Stimulated activated CD4-positive, alpha-beta T cell treated with anti-CD3 and anti-CD28 coated beads, Interleukin-4, amount 100 ng/mL, for 4 hours (primary cell): Measurements from ENCODE around the gene SOCS6.
"Not testable (repeated sequence)": the region's sequence is repeated elsewhere in the genome, so short reads cannot be mapped to it uniquely, and the experiment has no call there.

Experiments used
- DNase-seq, 2 experiments: peaks; one replicate each; pipeline ENCODE4 v3.0.0-alpha.2; 2020

Gene SOCS6

DNA sequence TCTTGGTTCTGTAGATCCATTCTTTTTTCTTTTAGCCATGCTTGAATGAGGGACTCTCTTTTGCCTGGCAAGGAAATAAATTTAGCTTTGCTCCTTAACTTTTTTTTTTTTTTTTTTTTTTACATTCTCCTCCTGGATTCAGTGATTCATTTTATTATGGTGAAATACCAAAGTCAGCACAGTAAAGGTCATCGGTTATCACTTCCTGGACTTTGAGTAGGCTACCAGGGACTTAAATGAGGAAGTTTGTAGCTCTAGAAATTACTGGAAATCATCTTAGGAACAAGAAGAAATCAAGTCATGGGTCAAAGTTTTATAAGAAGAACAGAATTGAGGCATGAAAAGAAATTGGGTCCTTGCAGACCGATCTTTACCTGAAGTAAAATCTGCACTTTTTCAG, 75.0 kb downstream of the SOCS6 start:
- no peak for DNase-seq

DNA sequence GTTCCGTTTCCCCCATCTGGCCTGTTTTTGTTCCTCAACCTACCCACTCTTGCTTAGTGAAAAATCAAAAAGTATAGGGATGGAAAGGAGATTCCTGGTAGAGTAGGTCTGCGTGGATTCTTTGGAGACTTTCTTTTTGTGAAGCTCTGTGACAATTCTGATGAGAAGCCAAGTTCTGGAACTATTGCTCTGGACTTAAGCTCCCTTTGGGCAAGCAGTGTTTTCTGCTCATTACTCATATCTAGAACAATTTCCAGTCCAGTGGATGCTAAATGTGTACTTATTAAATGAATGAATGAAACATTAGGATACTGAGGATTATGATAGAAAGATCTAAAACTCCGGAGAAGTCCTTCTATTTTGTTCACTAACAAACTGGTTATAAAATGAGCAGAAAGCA, 76.5 kb downstream of the SOCS6 start:
- DNase-seq, result no peak

DNA sequence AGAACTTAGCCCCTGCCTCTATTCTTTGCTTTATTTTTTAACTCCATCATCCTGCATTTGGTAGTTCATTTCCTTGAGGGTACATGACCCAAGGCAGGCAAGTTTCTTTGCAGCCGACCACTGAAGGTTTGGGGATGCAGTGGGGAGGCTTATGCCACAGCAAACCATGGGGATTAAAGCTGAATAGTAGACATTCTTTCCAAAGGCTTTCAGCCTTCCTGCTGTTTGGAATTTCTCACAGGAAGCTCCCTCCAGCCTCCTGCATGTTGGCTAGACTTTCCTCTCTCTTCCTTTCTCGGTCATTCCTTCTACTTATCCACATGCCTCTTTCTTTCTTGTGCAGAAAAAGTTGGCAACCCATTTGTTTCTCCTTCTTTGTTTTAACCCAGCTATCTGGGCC, 77.3 kb downstream of the SOCS6 start:
- no peak for DNase-seq

DNA sequence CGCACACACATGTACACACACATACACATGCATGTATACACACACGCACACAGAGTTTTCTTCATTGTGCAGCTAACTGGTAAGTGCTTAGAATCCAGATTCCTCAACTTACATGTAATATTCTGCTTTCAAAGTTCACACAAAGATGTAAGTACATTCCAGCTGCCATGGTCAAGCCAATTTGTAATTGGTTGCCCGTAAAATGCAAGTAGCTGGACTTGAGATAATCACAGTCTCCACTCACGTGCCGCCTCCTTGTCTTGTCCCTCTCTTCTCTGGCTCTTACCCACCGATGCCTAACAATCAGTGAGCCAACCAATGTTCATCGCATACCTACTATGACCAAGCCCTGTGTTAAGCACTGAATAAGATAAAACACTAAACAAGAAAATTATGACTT, 77.8 kb downstream of the SOCS6 start:
- DNase-seq, result no peak

DNA sequence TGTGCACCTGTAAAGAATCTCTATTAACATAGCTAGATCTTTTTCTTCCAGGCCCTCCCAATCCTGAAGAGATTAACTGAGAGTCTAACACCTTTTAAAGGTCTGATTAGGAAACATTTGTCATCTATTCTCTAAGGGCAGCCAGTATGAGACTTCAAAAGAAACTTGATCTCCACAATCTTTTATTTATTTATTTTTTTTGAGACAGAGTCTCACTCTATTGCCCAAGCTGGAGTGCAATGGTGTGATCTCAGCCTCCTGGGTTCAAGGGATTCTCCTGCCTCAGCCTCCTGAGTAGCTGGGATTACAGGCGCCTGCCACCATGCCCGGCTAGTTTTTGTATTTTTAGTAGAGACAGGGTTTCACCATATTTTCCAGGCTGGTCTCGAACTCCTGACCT, 78.5 kb downstream of the SOCS6 start:
- not testable (repeated sequence) for DNase-seq

DNA sequence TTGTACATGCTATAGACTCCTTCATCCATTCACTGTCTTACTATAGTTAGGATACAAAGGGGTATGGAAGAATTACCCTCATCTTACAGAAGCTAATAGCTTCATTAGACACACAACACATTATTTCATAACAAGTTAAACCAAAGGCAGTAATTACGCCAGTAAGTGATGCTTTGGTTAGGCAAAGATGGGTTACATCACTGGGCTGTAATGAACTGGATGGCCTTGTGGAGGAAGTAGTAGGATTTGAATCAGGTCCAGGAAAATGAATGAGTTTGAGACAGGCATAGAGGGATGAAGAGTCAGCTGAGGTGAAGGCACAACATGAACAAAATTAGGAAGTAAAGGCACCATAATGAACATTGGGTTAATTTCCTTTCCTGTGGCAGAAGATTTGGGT, 80.1 kb downstream of the SOCS6 start:
- no peak for DNase-seq

DNA sequence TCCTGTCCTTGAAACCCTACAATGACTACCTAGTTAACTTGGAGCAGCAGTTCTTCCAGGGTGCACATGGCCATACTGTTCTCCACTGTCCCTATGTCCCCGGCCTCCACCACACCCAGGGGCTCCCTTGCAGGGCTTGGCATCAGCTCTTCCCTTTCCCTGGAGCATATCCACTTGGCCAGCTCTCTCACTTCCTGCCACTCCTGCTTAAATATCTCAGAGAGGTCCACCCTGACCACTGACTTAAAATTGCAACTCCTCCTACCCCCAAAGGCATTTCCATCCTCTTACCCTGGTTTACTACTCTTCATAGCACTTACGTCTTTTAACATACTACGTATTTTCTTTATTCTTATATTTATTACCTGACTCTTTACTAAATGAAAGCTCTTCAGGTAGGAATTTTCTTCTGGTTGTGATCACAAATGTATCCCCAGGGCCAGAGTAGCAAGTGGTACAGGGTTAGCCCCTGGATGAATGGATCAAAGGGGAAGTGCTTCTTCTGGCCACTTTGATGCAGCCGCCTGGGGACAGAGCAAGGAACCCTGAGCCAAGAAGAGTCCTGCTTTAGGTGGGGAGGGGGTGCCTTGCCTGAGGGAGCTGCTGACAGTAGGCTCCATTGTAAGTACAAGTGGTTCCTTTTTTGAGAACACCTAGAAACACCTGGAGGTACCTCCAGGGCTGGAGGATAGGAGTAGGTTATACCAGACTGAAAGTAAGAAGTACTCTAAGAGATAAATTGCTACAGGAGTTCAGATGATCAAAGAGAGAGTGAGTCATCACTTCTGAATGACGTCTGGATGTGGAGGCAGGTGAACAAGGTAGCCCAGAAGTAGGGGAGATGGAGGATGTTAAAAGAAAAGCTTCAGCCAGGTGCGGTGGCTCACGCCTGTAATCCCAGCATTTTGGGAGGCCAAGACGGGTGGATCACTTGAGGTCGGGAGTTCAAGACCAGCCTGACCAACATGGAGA, 82.2 kb downstream of the SOCS6 start:
- no peak for DNase-seq

DNA sequence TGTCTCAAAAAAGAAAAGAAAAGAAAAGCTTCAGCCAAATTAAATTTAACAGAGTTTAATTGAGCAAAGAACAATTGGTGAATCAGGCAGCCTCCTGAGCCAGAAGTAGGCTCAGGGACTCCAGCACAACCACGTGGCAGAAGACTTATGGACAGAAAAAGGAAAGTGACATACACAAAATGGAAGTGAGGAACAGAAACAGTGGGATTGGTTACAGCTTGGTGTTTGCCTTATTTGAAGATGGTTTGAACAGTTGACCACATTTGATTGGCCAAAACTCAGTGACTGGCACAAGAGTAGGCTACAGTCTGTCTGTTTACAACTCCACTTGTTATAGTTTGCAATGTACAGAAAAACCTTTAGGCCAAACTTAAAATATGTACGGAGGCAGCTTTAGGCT, 83.1 kb downstream of the SOCS6 start:
- no peak for DNase-seq

DNA sequence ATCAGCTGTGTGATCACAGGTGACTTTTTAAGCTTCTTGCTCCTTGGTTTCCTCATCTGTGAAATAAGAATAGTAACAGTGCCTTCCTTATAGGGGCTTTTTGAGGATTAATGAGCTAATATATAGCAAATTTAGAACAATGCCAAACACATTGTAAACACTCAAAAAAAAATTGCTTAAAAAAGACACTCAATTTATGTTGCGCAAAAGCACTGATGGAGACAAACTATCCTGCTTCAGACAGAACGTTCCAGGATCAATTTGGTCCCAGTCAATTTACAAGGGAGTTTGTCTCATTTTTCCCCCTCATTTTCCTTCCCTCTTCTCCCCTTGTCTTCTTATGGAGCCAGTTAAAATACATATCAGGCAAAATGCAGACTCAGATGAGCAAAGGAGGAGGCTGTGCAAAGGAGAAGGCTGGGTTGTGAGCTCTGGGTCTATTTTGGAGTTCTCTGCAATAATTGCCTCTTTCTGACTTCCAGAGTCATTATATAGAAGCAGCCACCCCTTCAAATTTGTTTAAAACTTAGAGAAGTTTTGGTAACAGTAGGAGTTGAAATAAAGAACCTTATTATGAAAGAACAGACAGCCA, 83.7 kb downstream of the SOCS6 start:
- DNase-seq, result no peak

DNA sequence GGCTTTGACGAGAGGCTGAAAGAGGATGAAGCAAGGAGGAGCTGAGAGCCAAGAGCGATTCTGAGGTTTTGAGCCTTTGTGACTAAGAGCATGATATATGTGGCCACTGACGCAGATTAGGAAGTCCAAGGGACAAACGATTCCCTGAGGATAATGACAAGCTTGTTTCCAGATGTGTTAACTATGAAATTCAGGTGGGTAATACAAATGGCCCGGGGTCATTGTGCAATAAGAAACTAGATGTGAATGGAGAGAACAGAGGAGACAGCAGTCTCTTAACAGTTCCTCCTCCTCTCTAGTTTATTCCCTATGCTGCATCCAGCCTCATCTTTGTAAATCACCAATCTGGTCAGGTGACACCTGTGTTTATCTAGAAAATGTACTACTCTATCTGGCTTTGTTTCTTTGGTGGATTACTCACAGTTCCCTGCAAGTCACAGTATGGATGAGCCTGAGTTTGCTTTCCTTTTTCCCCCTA, 84.2 kb downstream of the SOCS6 start:
- DNase-seq, result no peak

DNA sequence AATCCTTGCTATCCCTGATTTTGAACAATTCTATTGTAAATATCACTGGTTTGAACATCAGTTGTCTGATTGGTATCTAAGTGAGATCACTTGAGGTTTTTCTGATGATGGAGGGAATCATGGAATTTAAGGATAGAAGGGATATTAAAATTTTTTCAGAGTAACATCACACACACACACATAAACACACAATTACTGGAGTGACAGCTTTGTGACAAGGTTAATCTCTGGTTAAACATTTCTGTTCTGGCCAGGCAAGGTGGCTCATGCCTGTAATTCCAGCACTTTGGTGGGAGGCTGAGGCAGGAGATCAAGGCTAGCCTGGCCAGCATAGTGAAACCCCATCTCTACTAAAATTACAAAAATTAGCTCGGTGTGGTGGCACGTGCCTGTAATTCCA, 85.3 kb downstream of the SOCS6 start:
- no peak for DNase-seq

DNA sequence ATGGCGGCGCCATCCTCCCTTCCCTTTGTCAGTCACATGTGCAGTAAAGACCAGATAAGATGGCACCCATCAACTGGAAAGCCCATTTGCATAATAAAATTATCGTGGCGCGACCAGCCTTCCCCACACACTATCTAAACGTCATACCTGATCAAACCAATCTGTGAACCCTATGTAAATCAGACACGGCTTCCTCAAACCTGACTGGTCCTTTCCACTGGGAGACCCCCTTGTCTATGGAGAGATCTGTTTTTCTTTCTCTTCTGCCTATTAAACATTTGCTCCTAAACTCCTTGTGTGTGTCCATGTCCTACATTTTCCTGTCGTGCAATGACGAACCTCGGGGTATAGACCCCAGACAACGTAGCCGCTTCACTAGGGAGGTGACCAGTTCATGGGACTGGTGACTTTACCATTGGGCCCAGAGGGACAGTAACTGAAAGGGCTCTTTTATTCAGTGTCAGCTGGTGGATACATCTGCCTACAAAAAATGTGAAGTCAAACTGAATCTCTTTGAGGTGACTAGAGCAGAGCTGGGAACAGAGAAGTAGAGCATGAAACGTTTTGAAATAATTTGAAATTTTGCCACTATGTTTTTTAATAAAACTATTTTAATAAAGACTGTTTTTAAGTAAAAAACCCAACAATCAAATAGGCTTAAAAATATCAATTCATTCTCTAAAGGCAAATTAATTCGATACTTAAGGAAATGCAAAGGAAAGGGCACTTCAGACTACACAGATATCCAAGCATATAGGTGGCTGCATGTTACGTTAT, 87.5 kb downstream of the SOCS6 start:
- DNase-seq, result no peak

DNA sequence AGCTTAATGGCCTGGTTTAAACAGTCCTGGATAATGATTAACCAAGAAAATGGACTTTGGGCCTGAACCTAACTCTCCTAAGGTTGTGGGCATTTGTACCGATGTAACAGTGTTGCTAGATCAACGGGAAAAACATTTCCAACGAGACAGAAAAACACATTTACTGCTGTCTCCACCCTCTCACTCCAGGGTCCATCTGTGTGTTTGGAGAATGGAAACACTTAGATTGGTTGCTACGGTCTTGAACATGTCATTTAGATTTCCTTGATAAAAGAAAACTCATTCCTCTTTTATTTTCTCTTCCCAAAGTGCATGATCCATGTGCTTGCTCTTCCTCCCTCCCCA, 88.0 kb downstream of the SOCS6 start:
- DNase-seq, result no peak

DNA sequence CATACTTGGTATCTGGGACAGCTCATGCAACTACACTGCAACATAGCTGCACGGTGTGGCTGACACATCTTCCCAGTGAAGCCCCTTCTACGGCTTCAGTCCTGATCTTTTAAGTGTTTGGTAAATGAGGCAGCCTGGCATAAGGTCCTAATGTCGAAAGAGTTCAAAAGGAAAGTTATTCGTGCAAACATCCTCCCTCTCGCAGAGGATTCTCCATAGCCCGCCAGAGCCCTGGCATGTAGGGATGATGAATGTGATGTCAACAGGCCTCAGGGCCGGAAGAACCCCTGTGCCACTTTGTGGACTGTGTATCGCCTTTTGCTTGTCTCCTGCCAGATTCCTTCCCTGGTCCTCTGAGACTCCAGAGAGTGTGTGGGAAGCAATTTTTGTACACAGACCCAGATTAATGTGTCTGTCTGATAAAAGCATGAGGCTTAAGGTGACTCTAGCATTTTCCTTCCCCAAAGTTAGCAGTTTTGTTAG, 88.5 kb downstream of the SOCS6 start:
- DNase-seq, result no peak

DNA sequence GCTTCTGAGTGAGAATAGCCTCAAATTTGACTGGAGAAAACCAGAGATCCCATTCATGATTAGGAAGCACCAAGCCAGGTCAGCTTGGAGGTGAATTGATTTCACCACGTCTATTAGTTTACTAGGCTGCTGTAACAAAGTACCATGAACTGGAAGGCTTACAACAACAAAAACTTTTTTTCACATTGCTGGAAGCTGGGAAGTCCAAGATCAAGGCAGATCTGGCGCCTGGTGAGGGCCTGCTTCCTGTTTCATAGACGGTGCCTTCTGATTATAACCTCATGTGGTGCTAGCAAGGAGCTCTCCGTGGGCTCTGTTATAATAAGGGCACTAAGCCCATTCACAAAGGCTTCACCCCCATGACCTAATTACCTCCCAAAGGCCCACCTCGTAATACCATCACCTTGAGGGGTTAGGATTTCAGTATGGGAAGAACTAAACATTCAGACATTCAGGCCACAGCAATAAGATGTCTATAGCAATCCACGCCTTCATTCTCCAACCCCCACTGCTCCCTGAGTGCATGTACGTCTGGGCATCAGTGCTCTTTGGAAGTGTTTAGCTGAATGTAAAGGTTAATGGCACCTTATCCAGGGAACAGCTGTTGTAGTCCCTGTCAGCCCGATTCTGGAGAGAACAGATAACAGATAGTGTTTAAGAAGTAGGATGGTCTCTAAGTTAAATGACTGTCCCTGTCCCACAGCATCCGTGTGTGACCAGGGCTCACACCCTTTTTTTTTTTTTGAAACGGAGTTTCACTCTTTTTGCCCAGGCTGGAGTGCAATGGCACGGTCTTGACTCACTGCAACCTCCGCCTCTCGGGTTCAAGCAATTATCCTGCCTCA, 89.2 kb downstream of the SOCS6 start:
- DNase-seq, result no peak
